ENCODE measurements around the gene APLP2.

GRCh38 chr11:130121445-130121978 lies 51.8 kb downstream of the APLP2 start:
- TF ChIP-seq POLR2A (IDR thresholded peaks at IDR 0.05; ENCODE audit: extremely low read depth, insufficient read length): no peak
- no peak for TF ChIP-seq CTCF (IDR thresholded peaks at IDR 0.05; ENCODE audit: low read depth, low read length)
- no peak for TF ChIP-seq MAX (IDR thresholded peaks at IDR 0.05; ENCODE audit: low read depth, low read length)
